ENCODE results near the gene MPIG6B. TPM values are rescaled to one million over a fixed set of nuclear protein-coding genes. Genes with fewer than 3 reads are reported as not detected.

The MPIG6B gene
- total RNA-seq, 1 donor from 2014 or later = not detected

DNA sequence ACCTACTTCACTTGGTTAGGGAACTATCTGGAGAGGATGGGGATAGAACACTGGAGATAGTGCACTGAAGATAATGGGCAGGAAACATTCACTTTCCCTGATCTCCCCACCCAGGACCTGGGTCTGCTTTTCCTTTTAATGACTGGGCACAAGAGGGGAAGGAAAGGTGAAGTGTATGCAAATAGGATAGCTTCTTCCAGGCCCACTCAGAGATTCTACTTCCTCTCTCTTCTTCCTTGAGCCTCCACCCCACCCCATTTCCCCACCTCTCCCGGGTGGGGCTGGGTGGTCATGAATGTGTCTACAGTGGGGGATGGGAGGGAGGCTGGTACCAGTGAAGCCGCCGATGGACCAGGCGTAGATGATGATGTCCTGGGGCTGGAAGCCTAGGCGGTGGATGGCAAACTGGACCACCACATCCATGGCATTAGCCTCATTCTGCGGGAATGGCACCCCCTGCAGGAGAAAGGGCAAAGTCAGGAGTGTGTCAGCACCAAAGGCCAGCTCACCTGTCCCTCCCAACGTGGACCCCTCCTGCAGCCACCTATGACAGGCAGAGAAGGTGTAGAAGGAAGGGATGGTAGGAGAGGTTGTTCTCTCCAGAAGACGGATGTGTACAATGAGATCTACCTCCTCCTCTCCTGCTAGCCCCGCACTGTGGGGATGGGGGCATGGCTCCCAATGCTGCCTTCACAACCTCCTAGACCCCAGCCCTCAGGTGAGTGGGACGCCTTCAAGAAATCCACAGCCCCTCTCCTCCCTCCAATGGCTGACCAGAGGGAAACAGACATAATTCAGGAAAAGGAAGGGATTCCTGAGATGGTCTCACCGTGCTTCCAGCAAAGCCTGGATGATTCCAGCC lies 33.7 kb upstream of the MPIG6B start:
- H3K27ac Mint-ChIP-seq = no peak overlapping the region
- peaks cover 50% of the 10 kb centered on the region for H3K36me3 Mint-ChIP-seq (ENCODE audit: low read depth)
- intact Hi-C loops (cut with micrococcal nuclease) = loop anchor here (10.0 kb wide), 1 partner anchor 265 kb away; the partner anchor contains the start of genes NELFE and SKIC2

GRCh38 chr6:31690231-31691077 lies 32.7 kb upstream of the MPIG6B start:
- peaks cover 10% of the 10 kb centered on the region for H3K4me1 Mint-ChIP-seq (ENCODE audit: low read depth)
- H3K27me3 Mint-ChIP-seq (ENCODE audit: low read depth) = no peaks in the 10 kb centered on the region
- H3K36me3 Mint-ChIP-seq (ENCODE audit: low read depth) = peaks cover 57% of the 10 kb centered on the region
- H3K9me3 Mint-ChIP-seq = no peaks in the 10 kb centered on the region
- intact Hi-C loops (cut with micrococcal nuclease) = no loop called here
- no peak for DNase-seq (ENCODE audit: low spot score)
- H3K4me3 Mint-ChIP-seq (ENCODE audit: low read depth) = no peak overlapping the region
- no peak overlapping the region for H3K27ac Mint-ChIP-seq

More for the DNA sequence above, 33.7 kb upstream of the MPIG6B start:
- DNase-seq (ENCODE audit: low spot score) = no peak
- Mint-ChIP-seq H3K4me3 (ENCODE audit: low read depth) (no peak overlapping the region), H3K4me1 (ENCODE audit: low read depth) (peaks cover 10% of the 10 kb centered on the region), H3K9me3 (no peaks in the 10 kb centered on the region), H3K27me3 (ENCODE audit: low read depth) (no peaks in the 10 kb centered on the region)

DNA sequence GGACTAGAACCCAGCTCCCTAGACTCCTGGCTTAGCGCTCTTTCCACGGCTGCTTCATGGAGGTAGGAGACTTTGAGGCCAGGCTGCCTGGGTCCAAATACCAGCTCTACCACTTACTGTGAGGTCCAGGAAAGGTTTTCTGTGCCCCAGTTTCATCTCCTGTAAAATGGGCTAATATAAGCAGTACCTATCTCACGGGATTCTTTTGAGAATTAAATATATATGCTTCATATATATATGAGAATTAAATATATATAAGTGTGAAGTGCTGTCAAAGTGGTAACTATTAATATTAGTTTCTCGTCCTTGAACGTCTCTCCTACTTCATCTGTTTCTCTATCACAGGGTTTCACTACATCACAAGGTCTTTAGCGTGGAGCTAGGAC lies 32.1 kb upstream of the MPIG6B start:
- H3K27me3 Mint-ChIP-seq (ENCODE audit: low read depth) = no peaks in the 10 kb centered on the region
- no peak for DNase-seq (ENCODE audit: low spot score)

DNA sequence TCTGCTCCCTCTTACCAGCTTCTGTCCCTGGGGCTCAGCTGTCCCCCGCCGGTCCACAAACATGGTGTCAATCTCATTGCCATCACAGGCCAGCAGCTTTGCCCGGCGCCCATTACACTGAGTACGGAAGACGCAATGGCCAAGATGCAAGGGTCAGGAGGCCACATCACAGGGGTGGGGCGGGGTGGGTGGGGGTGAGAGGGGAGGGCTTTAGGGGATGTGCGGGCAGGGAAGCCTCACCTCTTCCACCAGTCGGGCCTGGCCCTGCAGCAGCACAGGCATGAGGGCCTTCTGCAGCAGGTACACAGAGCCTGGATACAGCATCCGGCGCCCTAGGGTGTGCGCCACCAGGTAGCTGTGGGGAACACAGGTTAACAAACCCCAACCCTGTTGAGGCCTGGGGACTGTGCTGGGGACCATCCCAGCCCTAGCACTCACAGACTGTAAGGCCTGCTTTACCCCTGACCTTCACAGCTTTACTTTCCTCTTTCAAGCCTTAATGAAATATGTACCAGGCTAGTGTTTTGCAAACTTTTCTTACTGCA lies 31.5 kb upstream of the MPIG6B start:
- H3K36me3 Mint-ChIP-seq (ENCODE audit: low read depth) = peaks cover 52% of the 10 kb centered on the region
- DNase-seq (ENCODE audit: low spot score) = no peak
- H3K4me1 Mint-ChIP-seq (ENCODE audit: low read depth) = peaks cover 10% of the 10 kb centered on the region
- H3K9me3 Mint-ChIP-seq = no peaks in the 10 kb centered on the region
- intact Hi-C loops (cut with micrococcal nuclease) = no loop called here
- no peak overlapping the region for H3K27ac Mint-ChIP-seq
- no peaks in the 10 kb centered on the region for H3K27me3 Mint-ChIP-seq (ENCODE audit: low read depth)
- H3K4me3 Mint-ChIP-seq (ENCODE audit: low read depth) = no peak overlapping the region

More for the DNA sequence above, 32.1 kb upstream of the MPIG6B start:
- peaks cover 10% of the 10 kb centered on the region for H3K4me1 Mint-ChIP-seq (ENCODE audit: low read depth)
- peaks cover 52% of the 10 kb centered on the region for H3K36me3 Mint-ChIP-seq (ENCODE audit: low read depth)
- no peak overlapping the region for H3K27ac Mint-ChIP-seq
- no peaks in the 10 kb centered on the region for H3K9me3 Mint-ChIP-seq
- intact Hi-C loops (cut with micrococcal nuclease) = no loop called here
- H3K4me3 Mint-ChIP-seq (ENCODE audit: low read depth) = no peak overlapping the region

- Mint-ChIP-seq H3K4me3 (ENCODE audit: low read depth) (no peak overlapping the region), H3K9me3 (no peaks in the 10 kb centered on the region), H3K36me3 (ENCODE audit: low read depth) (peaks cover 55% of the 10 kb centered on the region), H3K27me3 (ENCODE audit: low read depth) (no peaks in the 10 kb centered on the region), H3K4me1 (ENCODE audit: low read depth) (peaks cover 11% of the 10 kb centered on the region), H3K27ac (peak overlapping the region; percentile 18)
- no peak for DNase-seq (ENCODE audit: low spot score)
- intact Hi-C loops (cut with micrococcal nuclease) = no loop called here
Measured at GRCh38 chr6:31692353-31692752, 30.8 kb upstream of the MPIG6B start.

DNA sequence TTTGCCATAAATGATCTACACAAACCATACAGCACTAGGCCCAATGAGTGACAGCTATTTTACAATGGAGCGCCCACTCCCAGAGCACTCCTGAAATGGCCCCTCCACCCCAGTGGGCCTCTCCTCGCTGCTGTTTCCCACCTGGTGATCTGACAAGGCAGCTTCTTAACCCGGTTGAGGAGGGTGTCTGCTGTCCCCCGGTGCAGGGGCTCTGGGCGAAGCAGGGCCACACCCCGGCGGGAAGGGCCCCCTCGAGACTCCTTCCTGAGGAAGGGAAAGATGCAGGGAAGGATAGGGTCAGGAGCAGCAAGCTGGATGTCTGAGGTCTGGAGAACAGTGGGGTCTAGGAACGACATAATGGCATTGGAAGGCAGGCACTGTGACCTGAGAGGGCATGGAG lies 30.3 kb upstream of the MPIG6B start:
- DNase-seq (ENCODE audit: low spot score) = no peak
- intact Hi-C loops (cut with micrococcal nuclease) = no loop called here
- Mint-ChIP-seq H3K9me3 (no peaks in the 10 kb centered on the region), H3K4me1 (ENCODE audit: low read depth) (peaks cover 16% of the 10 kb centered on the region), H3K4me3 (ENCODE audit: low read depth) (no peak overlapping the region), H3K27me3 (ENCODE audit: low read depth) (no peaks in the 10 kb centered on the region), H3K36me3 (ENCODE audit: low read depth) (peaks cover 55% of the 10 kb centered on the region), H3K27ac (no peak overlapping the region)

- H3K9me3 Mint-ChIP-seq = no peaks in the 10 kb centered on the region
- H3K36me3 Mint-ChIP-seq (ENCODE audit: low read depth) = peaks cover 54% of the 10 kb centered on the region
- intact Hi-C loops (cut with micrococcal nuclease) = no loop called here
- no peak overlapping the region for H3K27ac Mint-ChIP-seq
- DNase-seq (ENCODE audit: low spot score) = no peak
- H3K4me3 Mint-ChIP-seq (ENCODE audit: low read depth) = no peak overlapping the region
- peaks cover 19% of the 10 kb centered on the region for H3K4me1 Mint-ChIP-seq (ENCODE audit: low read depth)
- no peaks in the 10 kb centered on the region for H3K27me3 Mint-ChIP-seq (ENCODE audit: low read depth)
Measured at GRCh38 chr6:31693535-31693934, 29.6 kb upstream of the MPIG6B start.

- Mint-ChIP-seq H3K27me3 (ENCODE audit: low read depth) (no peaks in the 10 kb centered on the region), H3K4me3 (ENCODE audit: low read depth) (no peak overlapping the region), H3K9me3 (no peaks in the 10 kb centered on the region), H3K27ac (peak overlapping the region; percentile 79), H3K4me1 (ENCODE audit: low read depth) (peaks cover 24% of the 10 kb centered on the region), H3K36me3 (ENCODE audit: low read depth) (peaks cover 42% of the 10 kb centered on the region)
- no peak for DNase-seq (ENCODE audit: low spot score)
- intact Hi-C loops (cut with micrococcal nuclease) = no loop called here
Measured at GRCh38 chr6:31697555-31697954, 25.6 kb upstream of the MPIG6B start.

DNA sequence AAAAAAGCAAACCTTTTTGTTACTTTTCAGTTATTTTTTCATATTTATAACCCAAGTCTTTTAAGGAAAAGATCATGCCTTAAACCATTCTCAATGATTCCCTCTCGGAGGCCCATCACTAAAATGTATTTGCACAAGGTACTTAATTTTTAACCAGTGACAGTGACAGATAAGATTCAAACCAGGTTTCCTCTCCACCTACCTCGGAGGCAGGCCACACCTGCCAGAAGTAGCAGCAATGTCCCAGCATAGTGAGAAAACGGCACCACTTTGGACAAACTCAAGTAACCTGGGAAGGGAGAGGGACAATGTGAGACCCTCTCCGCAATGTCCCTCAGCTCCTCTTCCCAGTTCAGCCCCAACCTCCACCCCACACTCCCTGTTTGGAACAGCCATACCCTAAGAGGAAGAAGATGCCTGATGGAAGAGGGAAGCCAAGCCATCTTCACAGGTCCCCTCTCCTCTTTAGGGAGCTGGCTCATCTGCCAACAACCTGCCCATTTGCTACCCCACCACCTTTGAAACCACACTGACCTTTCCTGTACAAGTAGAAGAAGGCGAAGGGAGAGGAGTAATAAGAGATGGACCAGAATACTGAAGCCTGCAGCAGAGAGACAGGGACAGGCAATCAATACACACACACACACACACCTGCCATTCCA lies 22.3 kb upstream of the MPIG6B start:
- no peaks in the 10 kb centered on the region for H3K9me3 Mint-ChIP-seq
- no peak for DNase-seq (ENCODE audit: low spot score)
- H3K27me3 Mint-ChIP-seq (ENCODE audit: low read depth) = no peaks in the 10 kb centered on the region
- no peak overlapping the region for H3K27ac Mint-ChIP-seq
- H3K4me1 Mint-ChIP-seq (ENCODE audit: low read depth) = peaks cover 28% of the 10 kb centered on the region
- H3K36me3 Mint-ChIP-seq (ENCODE audit: low read depth) = peaks cover 24% of the 10 kb centered on the region
- peak overlapping the region; percentile 99 for H3K4me3 Mint-ChIP-seq (ENCODE audit: low read depth)
- intact Hi-C loops (cut with micrococcal nuclease) = no loop called here

DNA sequence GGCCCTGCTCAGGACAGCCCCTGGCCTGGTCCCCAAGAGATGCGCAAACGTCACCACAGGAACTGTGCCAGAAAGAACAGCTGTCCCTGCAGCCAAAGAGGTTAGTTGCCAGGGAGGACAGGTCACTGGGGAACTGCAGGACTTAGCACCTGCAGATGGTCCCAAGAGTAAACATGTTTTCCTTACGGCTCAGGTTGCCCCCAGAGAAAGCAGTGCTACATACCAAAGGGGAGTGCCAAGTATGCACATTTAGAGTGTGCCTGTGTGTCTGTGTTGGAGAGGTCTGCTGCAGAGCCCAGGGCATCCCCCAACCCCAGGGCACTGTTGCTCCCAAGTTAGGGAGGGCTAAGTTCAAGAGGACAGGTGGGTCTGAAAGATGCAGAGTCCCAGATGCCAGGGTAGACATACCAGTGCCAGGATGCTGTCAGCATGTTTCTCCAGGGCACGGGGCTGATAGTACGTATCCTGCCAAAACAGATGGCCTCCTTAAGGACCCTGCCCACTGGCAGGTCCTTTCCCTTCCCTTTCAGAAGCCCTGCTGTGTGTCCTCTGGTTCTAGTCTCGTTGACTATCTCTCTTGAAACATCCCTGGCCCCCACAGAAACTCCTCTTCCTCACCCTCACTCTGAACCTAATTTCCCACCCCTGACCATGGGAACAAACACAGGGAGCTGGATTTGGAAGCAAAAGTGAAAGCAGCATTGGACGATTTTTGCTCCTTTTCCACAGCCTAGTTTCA lies 21.3 kb upstream of the MPIG6B start:
- Mint-ChIP-seq H3K27ac (peak overlapping the region; percentile 98), H3K9me3 (no peaks in the 10 kb centered on the region), H3K27me3 (ENCODE audit: low read depth) (no peaks in the 10 kb centered on the region), H3K4me1 (ENCODE audit: low read depth) (peaks cover 28% of the 10 kb centered on the region), H3K4me3 (ENCODE audit: low read depth) (peak overlapping the region; percentile 99), H3K36me3 (ENCODE audit: low read depth) (peaks cover 18% of the 10 kb centered on the region)
- intact Hi-C loops (cut with micrococcal nuclease) = loop anchor here (2.0 kb wide), 1 partner anchor 37 kb away; the partner anchor contains the start of gene GPANK1
- DNase-seq (ENCODE audit: low spot score) = no peak

DNA sequence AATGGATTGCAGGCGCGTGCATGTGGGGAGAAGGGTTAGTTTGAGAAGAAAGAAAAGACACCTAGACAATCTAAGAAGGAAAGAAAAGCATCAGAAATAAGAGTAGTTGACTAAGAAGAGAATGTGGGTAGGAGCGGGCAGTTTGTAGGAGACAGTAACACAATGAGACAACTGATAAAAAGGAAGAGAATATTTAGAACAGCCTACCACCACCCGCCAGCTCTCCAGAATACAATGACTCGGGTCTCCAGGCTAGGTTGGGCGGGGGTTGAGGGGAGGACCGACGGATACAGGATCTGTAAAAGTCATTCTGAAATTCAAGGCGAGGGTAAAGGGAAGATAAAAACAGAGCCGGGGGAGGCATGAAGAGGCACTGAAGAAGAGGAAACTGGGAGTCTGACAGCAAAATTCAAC lies 20.8 kb upstream of the MPIG6B start:
- Mint-ChIP-seq H3K9me3 (no peaks in the 10 kb centered on the region), H3K4me1 (ENCODE audit: low read depth) (peaks cover 26% of the 10 kb centered on the region), H3K4me3 (ENCODE audit: low read depth) (peak overlapping the region; percentile 99), H3K27ac (peak overlapping the region; percentile 98), H3K36me3 (ENCODE audit: low read depth) (peaks cover 15% of the 10 kb centered on the region), H3K27me3 (ENCODE audit: low read depth) (no peaks in the 10 kb centered on the region)
- intact Hi-C loops (cut with micrococcal nuclease) = loop anchor here (2.0 kb wide), 1 partner anchor 38 kb away; the partner anchor contains the start of gene GPANK1
- DNase-seq (ENCODE audit: low spot score) = no peak
